Activated naive CD8-positive, alpha-beta T cell treated with anti-CD3 and anti-CD28 coated beads, Interleukin-2, amount 10 ng/mL, durations not matched to agents 7 days and 5 days (primary cell): Measurements from ENCODE around the gene COL11A2. TPM values are rescaled to one million over a fixed set of nuclear protein-coding genes. Genes with fewer than 3 reads are reported as not detected.
A peak's percentile ranks its signal among the peaks of the same experiment; 100 is the strongest.

Source experiments
- ATAC-seq: fragments of 150-1000 bp; cut with Tn5 transposase; one replicate; pipeline ENCODE4 v1.10.0; 2021; ENCODE audit warnings: low read depth, moderate library complexity
- POLR2A ChIA-PET: fragments of 350-600 bp; sonication (Branson Sonifier 250); formaldehyde crosslinking; loops from one replicate; lab custom pipeline; 2021; ENCODE audit warnings: antibody characterized with exemption; lab: Charles Lee
- DNase-seq: peaks from one replicate; pipeline ENCODE4 v3.0.0; 2021
- H3K27ac Mint-ChIP-seq: one replicate; pipeline ENCODE4 v1.8.0; 2022; ENCODE audit warnings: mild to moderate bottlenecking, mixed read lengths
- H3K27me3 Mint-ChIP-seq: one replicate; pipeline ENCODE4 v1.8.0; 2022; ENCODE audit warnings: mild to moderate bottlenecking, moderate library complexity, mixed read lengths
- H3K36me3 Mint-ChIP-seq: one replicate; pipeline ENCODE4 v1.8.0; 2021; ENCODE audit warnings: mild to moderate bottlenecking, mixed read lengths
- H3K4me1 Mint-ChIP-seq: one replicate; pipeline ENCODE4 v1.8.0; 2021; ENCODE audit warnings: mixed read lengths
- H3K4me3 Mint-ChIP-seq: one replicate; pipeline ENCODE4 v1.8.0; 2022; ENCODE audit warnings: mild to moderate bottlenecking, moderate library complexity, mixed read lengths
- H3K9me3 Mint-ChIP-seq: one replicate; pipeline ENCODE4 v1.8.0; 2021; ENCODE audit warnings: mixed read lengths
- total RNA-seq, 2 experiments: library from RNA; stranded (reverse); gene quantifications; one replicate each; pipeline ENCODE4 v1.2.3, GENCODE V29; 2021

The COL11A2 gene
- total RNA-seq, 2 experiments from 2014 or later = 1.00 to 1.1 TPM

DNA sequence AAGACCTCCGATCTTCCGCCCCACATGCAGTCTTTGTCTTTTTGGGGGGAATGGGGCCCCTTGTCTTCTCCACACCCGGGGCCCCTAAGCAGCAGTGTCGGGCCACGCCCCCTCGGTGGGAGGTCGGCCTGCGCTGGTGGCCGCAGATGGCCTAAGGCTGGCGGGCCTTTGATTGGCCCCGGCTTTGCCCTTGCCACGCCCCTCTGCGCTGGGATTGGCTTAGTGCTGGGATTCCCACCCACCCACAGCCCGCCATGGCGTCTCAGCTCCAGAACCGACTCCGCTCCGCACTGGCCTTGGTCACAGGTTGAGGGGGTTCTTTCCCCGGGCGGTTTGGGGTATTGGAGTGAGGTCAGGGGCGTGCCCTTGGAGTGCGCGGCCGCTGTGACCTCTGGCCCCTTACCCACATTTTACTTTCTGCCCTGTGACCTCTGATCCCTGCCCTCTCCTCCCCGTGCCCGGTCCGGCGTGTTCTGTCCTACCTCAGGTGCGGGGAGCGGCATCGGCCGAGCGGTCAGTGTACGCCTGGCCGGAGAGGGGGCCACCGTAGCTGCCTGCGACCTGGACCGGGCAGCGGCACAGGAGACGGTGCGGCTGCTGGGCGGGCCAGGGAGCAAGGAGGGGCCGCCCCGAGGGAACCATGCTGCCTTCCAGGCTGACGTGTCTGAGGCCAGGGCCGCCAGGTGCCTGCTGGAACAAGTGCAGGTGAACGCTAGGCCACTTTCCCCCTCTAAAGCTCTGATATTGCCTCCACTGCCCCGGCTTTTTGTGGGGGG, 12.3 kb upstream of the COL11A2 start, which contains the start of gene HSD17B8:
HSD17B8 (plus strand) TSS at position 241 of the 776 bp plus-strand sequence; CDS start at position 255, 14 bp downstream.
- Mint-ChIP-seq H3K9me3 (no peaks in the 10 kb centered on the region), H3K4me1 (peaks cover 44% of the 10 kb centered on the region), H3K27me3 (no peaks in the 10 kb centered on the region), H3K4me3 (peak within 1 kb of the TSS; percentile 97), H3K27ac (peak within 1 kb of the TSS; percentile 93), H3K36me3 (peaks cover 24% of the 10 kb centered on the region)
- ATAC-seq (peak; percentile 65), DNase-seq (peak; percentile 91)
- POLR2A ChIA-PET = interaction anchor here (0.6 to 1.7 kb wide), 7 partner anchors 21 to 189 kb away, joined by 3 to 15 read pairs (median 5); partner anchors contain the start of genes B3GALT4, RPS18 and VPS52

GRCh38 chr6:33204165-33204414, 11.8 kb upstream of the COL11A2 start:
- Mint-ChIP-seq H3K27me3 (no peaks in the 10 kb centered on the region), H3K4me1 (peaks cover 44% of the 10 kb centered on the region), H3K27ac (peak overlapping the region; percentile 79), H3K36me3 (peaks cover 21% of the 10 kb centered on the region), H3K4me3 (peak overlapping the region; percentile 97), H3K9me3 (no peaks in the 10 kb centered on the region)
- DNase-seq (no peak), ATAC-seq (no peak)
- POLR2A ChIA-PET = interaction anchor here (1.0 to 1.7 kb wide), 4 partner anchors 20 to 73 kb away, joined by 3 to 15 read pairs (median 5); partner anchors contain the start of genes B3GALT4, RPS18 and VPS52

- DNase-seq (no peak), ATAC-seq (no peak)
- POLR2A ChIA-PET = no interaction called here
- Mint-ChIP-seq H3K4me1 (peaks cover 44% of the 10 kb centered on the region), H3K27ac (peak overlapping the region; percentile 77), H3K36me3 (peaks cover 21% of the 10 kb centered on the region), H3K4me3 (peak overlapping the region; percentile 97), H3K9me3 (no peaks in the 10 kb centered on the region), H3K27me3 (no peaks in the 10 kb centered on the region)
Measured at GRCh38 chr6:33203443-33204164, 11.3 kb upstream of the COL11A2 start.

- Mint-ChIP-seq H3K4me3 (peak overlapping the region; percentile 28), H3K36me3 (peaks cover 21% of the 10 kb centered on the region), H3K27ac (peak overlapping the region; percentile 96), H3K4me1 (peaks cover 51% of the 10 kb centered on the region), H3K9me3 (no peaks in the 10 kb centered on the region), H3K27me3 (no peaks in the 10 kb centered on the region)
- ATAC-seq (no peak), DNase-seq (no peak)
- POLR2A ChIA-PET = interaction anchor here (0.5 kb wide), 1 partner anchor 13 kb away, joined by 3 read pairs; no protein-coding TSS in a partner anchor
Measured at GRCh38 chr6:33202799-33203198, 10.5 kb upstream of the COL11A2 start.

GRCh38 chr6:33201935-33202334, 9.7 kb upstream of the COL11A2 start:
- H3K9me3 Mint-ChIP-seq = no peaks in the 10 kb centered on the region
- no peak for DNase-seq
- peak overlapping the region; percentile 96 for H3K4me3 Mint-ChIP-seq
- POLR2A ChIA-PET = no interaction called here
- no peaks in the 10 kb centered on the region for H3K27me3 Mint-ChIP-seq
- peaks cover 23% of the 10 kb centered on the region for H3K36me3 Mint-ChIP-seq
- peaks cover 57% of the 10 kb centered on the region for H3K4me1 Mint-ChIP-seq
- peak overlapping the region; percentile 96 for H3K27ac Mint-ChIP-seq
- ATAC-seq = no peak

DNA sequence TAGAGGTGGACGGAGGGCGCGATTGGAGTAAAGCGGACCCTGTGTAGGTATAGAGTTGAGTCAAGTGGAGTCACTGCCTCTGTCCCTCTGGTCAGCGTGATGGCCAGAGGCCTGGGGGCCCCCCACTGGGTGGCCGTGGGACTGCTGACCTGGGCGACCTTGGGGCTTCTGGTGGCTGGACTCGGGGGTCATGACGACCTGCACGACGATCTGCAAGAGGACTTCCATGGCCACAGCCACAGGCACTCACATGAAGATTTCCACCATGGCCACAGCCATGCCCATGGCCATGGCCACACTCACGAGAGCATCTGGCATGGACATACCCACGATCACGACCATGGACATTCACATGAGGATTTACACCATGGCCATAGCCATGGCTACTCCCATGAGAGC, 8.9 kb upstream of the COL11A2 start:
- Mint-ChIP-seq H3K4me1 (peaks cover 56% of the 10 kb centered on the region), H3K27me3 (no peaks in the 10 kb centered on the region), H3K36me3 (peaks cover 28% of the 10 kb centered on the region), H3K4me3 (peak overlapping the region; percentile 96), H3K9me3 (no peaks in the 10 kb centered on the region), H3K27ac (peak overlapping the region; percentile 96)
- DNase-seq = no peak
- POLR2A ChIA-PET = no interaction called here
- ATAC-seq = no peak

GRCh38 chr6:33200219-33201146, 8.2 kb upstream of the COL11A2 start, which contains the start of the genes RXRB and SLC39A7:
Gene RXRB (minus strand): TSS chr6:33200665. CDS start chr6:33200476, 189 bp downstream.
Gene SLC39A7 (plus strand): TSS chr6:33200867. CDS start chr6:33201246, 379 bp downstream.
- peaks cover 35% of the 10 kb centered on the region for H3K36me3 Mint-ChIP-seq

GRCh38 chr6:33199687-33200218, 7.5 kb upstream of the COL11A2 start:
- no peaks in the 10 kb centered on the region for H3K27me3 Mint-ChIP-seq
- POLR2A ChIA-PET = interaction anchor here (0.5 to 1.5 kb wide), 9 partner anchors 9 to 341 kb away, joined by 3 to 9 read pairs (median 3); partner anchors contain the start of genes RGL2, RING1, RPS18 and VPS52
- H3K4me1 Mint-ChIP-seq = peaks cover 43% of the 10 kb centered on the region
- peak overlapping the region; percentile 96 for H3K4me3 Mint-ChIP-seq
- ATAC-seq (peak; percentile 21), DNase-seq (peak; percentile 81)
- H3K9me3 Mint-ChIP-seq = no peaks in the 10 kb centered on the region
- H3K27ac Mint-ChIP-seq = peak overlapping the region; percentile 88
- H3K36me3 Mint-ChIP-seq = peaks cover 42% of the 10 kb centered on the region

More at GRCh38 chr6:33200219-33201146, 8.2 kb upstream of the COL11A2 start, which contains the start of the genes RXRB and SLC39A7:
- Mint-ChIP-seq H3K9me3 (no peaks in the 10 kb centered on the region), H3K27ac (peak within 1 kb of the TSS; percentile 96), H3K4me1 (peaks cover 49% of the 10 kb centered on the region), H3K4me3 (peak within 1 kb of the TSS; percentile 96), H3K27me3 (no peaks in the 10 kb centered on the region)
- ATAC-seq (peak; percentile 71), DNase-seq (peak; percentile 94)
- POLR2A ChIA-PET = interaction anchor here (0.5 to 1.5 kb wide), 8 partner anchors 8 to 341 kb away, joined by 3 to 9 read pairs (median 4); partner anchors contain the start of genes RGL2, RING1, RPS18 and VPS52

DNA sequence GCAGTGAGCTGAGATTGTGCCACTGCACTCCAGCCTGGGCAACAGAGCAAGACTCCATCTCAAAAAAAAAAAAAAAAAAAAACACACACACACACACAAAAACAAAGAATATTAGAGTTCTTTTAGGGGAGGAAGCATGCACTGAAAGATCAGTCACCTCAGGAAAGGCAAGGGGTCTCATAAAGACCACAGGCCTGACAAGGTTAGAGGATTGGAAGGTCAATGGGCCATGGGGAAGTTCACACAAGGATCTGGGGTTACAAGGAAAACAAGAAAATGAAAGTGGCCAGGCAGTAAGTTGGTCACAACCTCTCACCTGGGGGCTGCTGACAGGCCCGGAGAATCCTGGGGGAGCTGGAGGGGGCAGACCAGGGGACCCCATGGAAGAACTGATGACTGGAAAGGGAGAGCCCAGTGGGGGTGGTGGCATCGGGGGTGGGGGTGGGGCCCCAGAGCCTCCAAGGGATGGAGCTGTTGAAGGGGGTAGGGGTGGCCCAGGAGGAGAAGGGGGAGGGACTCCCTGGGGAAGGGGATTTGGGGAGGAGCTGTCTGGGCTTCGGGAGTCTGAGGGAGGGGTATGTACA, 6.7 kb upstream of the COL11A2 start:
- no peak for DNase-seq
- no peak for ATAC-seq
- POLR2A ChIA-PET = interaction anchor here (0.7 to 1.5 kb wide), 4 partner anchors 9 to 232 kb away, joined by 3 to 6 read pairs (median 4); partner anchors contain the start of gene RGL2
- H3K4me1 Mint-ChIP-seq = peaks cover 39% of the 10 kb centered on the region
- no peaks in the 10 kb centered on the region for H3K9me3 Mint-ChIP-seq
- peaks cover 48% of the 10 kb centered on the region for H3K36me3 Mint-ChIP-seq
- no peaks in the 10 kb centered on the region for H3K27me3 Mint-ChIP-seq
- H3K27ac Mint-ChIP-seq = peak overlapping the region; percentile 88
- peak overlapping the region; percentile 96 for H3K4me3 Mint-ChIP-seq

- peaks cover 4% of the 10 kb centered on the region for H3K27me3 Mint-ChIP-seq
- no peak for DNase-seq
- peak overlapping the region; percentile 62 for H3K27ac Mint-ChIP-seq
- H3K4me3 Mint-ChIP-seq = peak overlapping the region; percentile 96
- H3K36me3 Mint-ChIP-seq = peaks cover 48% of the 10 kb centered on the region
- POLR2A ChIA-PET = interaction anchor here (0.7 to 1.5 kb wide), 4 partner anchors 10 to 114 kb away, joined by 3 to 6 read pairs (median 4); partner anchors contain the start of gene RING1
- H3K4me1 Mint-ChIP-seq = peaks cover 43% of the 10 kb centered on the region
- no peak for ATAC-seq
- H3K9me3 Mint-ChIP-seq = no peaks in the 10 kb centered on the region
Measured at GRCh38 chr6:33198159-33198852, 6.0 kb upstream of the COL11A2 start.

DNA sequence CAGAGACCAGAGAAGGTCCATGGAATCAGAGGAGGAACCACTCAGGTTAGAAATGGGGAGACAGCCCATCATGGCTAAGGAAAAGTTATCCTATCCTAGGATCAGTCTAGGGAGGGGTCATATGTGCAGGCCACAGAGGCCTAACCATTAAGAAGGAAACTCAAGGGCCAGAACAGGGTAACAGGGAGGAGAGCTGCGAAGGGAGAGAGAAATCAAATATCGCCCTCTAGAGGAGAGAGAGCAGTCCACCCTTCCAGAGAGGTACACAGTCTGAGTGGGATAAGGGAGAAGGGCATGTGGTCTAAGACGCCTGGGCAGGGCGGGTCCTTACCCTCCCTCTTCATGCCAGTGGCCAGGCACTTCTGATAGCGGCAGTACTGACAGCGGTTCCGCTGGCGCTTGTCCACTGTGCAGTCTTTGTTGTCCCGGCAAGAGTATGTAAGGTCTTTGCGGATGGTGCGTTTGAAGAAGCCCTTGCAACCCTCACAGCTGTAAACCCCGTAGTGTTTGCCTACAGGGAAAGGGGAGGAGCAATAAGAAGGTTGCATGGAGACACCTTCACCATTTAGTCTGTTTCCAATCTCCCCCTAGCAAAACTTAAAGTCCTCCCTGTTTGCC, 5.3 kb upstream of the COL11A2 start:
- POLR2A ChIA-PET = interaction anchor here (0.6 to 1.5 kb wide), 5 partner anchors 11 to 51 kb away, joined by 3 to 6 read pairs (median 3); partner anchors contain the start of gene RING1

More for the DNA sequence above, 5.3 kb upstream of the COL11A2 start:
- Mint-ChIP-seq H3K9me3 (no peaks in the 10 kb centered on the region), H3K36me3 (peaks cover 43% of the 10 kb centered on the region), H3K27me3 (peaks cover 8% of the 10 kb centered on the region), H3K4me1 (peaks cover 43% of the 10 kb centered on the region), H3K4me3 (no peak overlapping the region), H3K27ac (peak overlapping the region; percentile 52)
- DNase-seq (no peak), ATAC-seq (peak; percentile 38)
